GM18502 (cell line): ENCODE data around the gene DNMT1.
"Not testable (repeated sequence)": the region's sequence is repeated elsewhere in the genome, so short reads cannot be mapped to it uniquely, and the experiment has no call there.

ENCODE experiments used
- ATAC-seq: cut with Tn5 transposase; IDR thresholded peaks from one replicate; pipeline ENCODE4 v1.9.1; 2021; ENCODE audit warnings: mild to moderate bottlenecking; ENCODE audit not compliant: unreplicated experiment, poor library complexity

Gene DNMT1

GRCh38 chr19:10194500-10195198 is at the start of gene DNMT1:
TSS of gene DNMT1 (minus strand) at chr19:10194953. CDS start at chr19:10194899, 54 bp downstream.
- ATAC-seq, result peak; percentile 80

- ATAC-seq, result no peak
Observed at GRCh38 chr19:10243606-10244005, 48.9 kb upstream of the DNMT1 start.

- ATAC-seq, result not testable (repeated sequence)
Observed at GRCh38 chr19:10241826-10242449, 47.2 kb upstream of the DNMT1 start.

- ATAC-seq, result no peak
Observed at GRCh38 chr19:10238172-10238783, 43.5 kb upstream of the DNMT1 start.

- no peak for ATAC-seq
Observed at GRCh38 chr19:10237702-10238101, 42.9 kb upstream of the DNMT1 start.

- not testable (repeated sequence) for ATAC-seq
Observed at GRCh38 chr19:10235409-10235808, 40.7 kb upstream of the DNMT1 start.

- ATAC-seq, result no peak
Observed at GRCh38 chr19:10235003-10235402, 40.2 kb upstream of the DNMT1 start.

GRCh38 chr19:10233946-10234345 is 39.2 kb upstream of the DNMT1 start:
- no peak for ATAC-seq

- ATAC-seq, result no peak
Observed at GRCh38 chr19:10231612-10232228, 37.0 kb upstream of the DNMT1 start.

- peak; percentile 44 for ATAC-seq
Observed at GRCh38 chr19:10230861-10231611, 36.3 kb upstream of the DNMT1 start, which contains the start of gene S1PR2. TSS of gene S1PR2 (minus strand) at chr19:10231331. CDS start at chr19:10224905, 6,426 bp downstream.

- ATAC-seq, result peak; percentile 13
Observed at GRCh38 chr19:10230173-10230860, 35.6 kb upstream of the DNMT1 start.

GRCh38 chr19:10228920-10229319 is 34.2 kb upstream of the DNMT1 start:
- ATAC-seq, result no peak

- no peak for ATAC-seq
Observed at GRCh38 chr19:10228393-10228792, 33.6 kb upstream of the DNMT1 start.

- no peak for ATAC-seq
Observed at GRCh38 chr19:10227026-10227971, 32.5 kb upstream of the DNMT1 start.

GRCh38 chr19:10226376-10227025 is 31.7 kb upstream of the DNMT1 start:
- no peak for ATAC-seq

- no peak for ATAC-seq
Observed at GRCh38 chr19:10226021-10226375, 31.2 kb upstream of the DNMT1 start.

GRCh38 chr19:10224337-10224736 is 29.6 kb upstream of the DNMT1 start:
- ATAC-seq, result no peak

- ATAC-seq, result no peak
Observed at GRCh38 chr19:10223488-10224213, 28.9 kb upstream of the DNMT1 start.
